Metanephros (tissue), 2 donors: ENCODE data around the gene CPE. TPM values are rescaled to one million over a fixed set of nuclear protein-coding genes. Genes with fewer than 3 reads are reported as not detected.

ENCODE experiments used
- small RNA-seq: library from RNA; depleted of rRNA; stranded (forward); fragments of <200 nt; gene quantifications from one replicate; pipeline ENCODE3, GENCODE V24; 2014; ENCODE audit warnings: low replicate concordance
- total RNA-seq: library from RNA; depleted of rRNA; stranded (reverse); fragments of >200 nt; gene quantifications from one replicate; pipeline ENCODE4 v1.2.3, GENCODE V29; 2014

The CPE gene
- 93.4 TPM for total RNA-seq

GRCh38 chr4:165378745-165379677 lies at the start of gene CPE:
TSS of gene CPE (plus strand) at chr4:165379008. CDS start at chr4:165379222, 214 bp downstream.

Small RNA genes within 50 kb of the gene (small RNA-seq; reads per million reads assigned to genes)
- gene MIR578, result not detected
- gene SCGB1D5P, result not detected

Other genes starting within 250 kb of the CPE start
- gene KLHL2, start 171.4 kb upstream of the CPE start, total RNA-seq, result 12.7 TPM
- gene MSMO1, start 51.3 kb upstream of the CPE start, total RNA-seq, result 68.4 TPM